ENCODE results near the gene TEK. TPM values are rescaled to one million over a fixed set of nuclear protein-coding genes. Genes with fewer than 3 reads are reported as not detected.

TEK gene
- total and polyA plus RNA-seq, 9 donors: 14.5 to 21.4 (median 18.9) TPM

DNA sequence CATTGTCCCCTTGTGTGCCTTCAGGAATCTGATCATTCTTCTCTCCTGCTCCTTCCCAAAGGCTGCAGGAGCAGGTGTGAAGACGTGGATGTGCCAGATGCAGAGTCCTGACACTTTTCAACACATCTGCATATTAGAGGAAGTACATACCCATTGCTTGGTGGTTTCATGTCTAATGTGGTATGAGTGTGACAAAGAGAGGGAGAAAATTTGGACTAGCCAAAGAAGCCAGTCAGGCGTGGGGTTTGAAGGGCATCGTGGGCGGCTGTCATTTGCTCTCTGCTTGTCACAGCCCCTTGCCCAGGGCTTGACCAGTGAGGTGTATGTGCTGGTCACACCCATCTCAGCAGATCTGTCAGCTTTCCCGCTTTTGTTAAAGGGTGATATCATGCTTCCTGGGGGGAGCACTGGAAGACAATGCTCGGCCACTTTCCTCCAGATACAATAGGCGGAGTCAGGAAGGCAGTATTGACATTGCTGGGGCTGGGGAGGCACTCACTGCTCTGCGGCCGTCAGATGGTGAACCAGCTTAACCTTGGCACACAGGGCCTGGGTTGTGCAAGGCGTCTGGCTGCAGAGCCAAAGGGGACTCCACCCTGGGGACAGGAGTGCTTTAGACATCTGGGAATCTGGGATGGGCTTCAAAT lies 8.6 kb downstream of the TEK start:
- H3K4me3 ChIP-seq (ENCODE audit: low read length): no peak overlapping the region
- DNase-seq: peak; percentile 67
- no peaks in the 10 kb centered on the region for H3K9me3 ChIP-seq (replicated peaks; ENCODE audit: control insufficient read depth, low read depth, low read length)
- no peaks in the 10 kb centered on the region for H3K36me3 ChIP-seq (ENCODE audit: control insufficient read depth, insufficient read depth, low read length)
- H3K27ac ChIP-seq (ENCODE audit: low read length): peak overlapping the region; percentile 60
- WGBS (ENCODE audit: insufficient coverage): 67% methylated on average over 4 of the region's 10 CpGs
- no peaks in the 10 kb centered on the region for H3K27me3 ChIP-seq (ENCODE audit: control insufficient read depth, insufficient read depth, low read length)
- peaks cover 9% of the 10 kb centered on the region for H3K4me1 ChIP-seq (ENCODE audit: control insufficient read depth, insufficient read depth, low read length)

DNA sequence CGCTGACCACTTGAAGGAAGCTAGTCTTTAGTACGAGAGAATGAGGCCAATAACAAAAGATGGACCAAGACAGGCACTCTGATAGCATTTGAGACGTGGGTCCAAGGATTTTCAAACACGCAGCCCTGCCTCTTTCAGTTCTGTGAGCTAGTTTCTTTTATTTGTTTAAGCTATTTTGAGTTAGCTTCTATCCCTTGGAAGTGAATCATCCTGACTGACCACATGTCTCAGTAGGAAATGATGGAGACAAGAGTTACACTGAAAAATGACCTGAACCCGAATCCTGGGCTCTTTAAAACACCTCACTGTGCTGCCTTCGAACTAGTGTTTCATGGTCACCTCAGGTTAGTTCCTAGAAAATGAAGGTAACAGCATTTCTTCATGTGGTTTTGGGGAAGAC lies 9.9 kb downstream of the TEK start:
- Histone ChIP-seq H3K9me3 (replicated peaks; ENCODE audit: control insufficient read depth, low read depth, low read length) (no peaks in the 10 kb centered on the region), H3K4me1 (ENCODE audit: control insufficient read depth, insufficient read depth, low read length) (peaks cover 13% of the 10 kb centered on the region), H3K27me3 (ENCODE audit: control insufficient read depth, insufficient read depth, low read length) (no peaks in the 10 kb centered on the region), H3K36me3 (ENCODE audit: control insufficient read depth, insufficient read depth, low read length) (no peaks in the 10 kb centered on the region), H3K27ac (ENCODE audit: low read length) (peak overlapping the region; percentile 29), H3K4me3 (ENCODE audit: low read length) (no peak overlapping the region)
- DNase-seq: no peak
- WGBS (ENCODE audit: insufficient coverage): 97% methylated on average over 4 of the region's 6 CpGs

DNA sequence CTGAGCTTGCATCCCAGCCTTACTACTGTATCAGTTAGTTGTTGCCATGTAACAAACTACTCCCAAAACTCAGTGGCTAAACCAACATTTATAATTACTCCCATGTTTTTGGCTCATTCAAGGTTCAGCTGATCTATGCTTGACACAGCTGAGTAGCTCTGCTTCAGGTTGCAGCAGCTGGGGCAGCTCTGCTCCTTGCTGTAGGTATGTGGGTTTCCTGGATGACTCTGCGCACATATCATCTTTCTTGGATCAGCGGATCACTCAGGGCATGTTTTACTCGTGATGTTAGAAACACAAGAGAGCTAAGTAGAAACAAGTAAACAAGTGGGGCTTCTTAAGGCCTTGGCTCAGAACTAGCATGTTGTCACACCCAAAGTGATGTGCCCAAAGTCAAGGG lies 15.1 kb downstream of the TEK start:
- 20% methylated on average over 1 of the region's 3 CpGs for WGBS (ENCODE audit: insufficient coverage)
- peak overlapping the region; percentile 85 for H3K27ac ChIP-seq (ENCODE audit: low read length)
- H3K36me3 ChIP-seq (ENCODE audit: control insufficient read depth, insufficient read depth, low read length): no peaks in the 10 kb centered on the region
- H3K4me3 ChIP-seq (ENCODE audit: low read length): no peak overlapping the region
- H3K27me3 ChIP-seq (ENCODE audit: control insufficient read depth, insufficient read depth, low read length): no peaks in the 10 kb centered on the region
- H3K9me3 ChIP-seq (replicated peaks; ENCODE audit: control insufficient read depth, low read depth, low read length): peaks cover 2% of the 10 kb centered on the region
- peaks cover 28% of the 10 kb centered on the region for H3K4me1 ChIP-seq (ENCODE audit: control insufficient read depth, insufficient read depth, low read length)
- peak; percentile 64 for DNase-seq

DNA sequence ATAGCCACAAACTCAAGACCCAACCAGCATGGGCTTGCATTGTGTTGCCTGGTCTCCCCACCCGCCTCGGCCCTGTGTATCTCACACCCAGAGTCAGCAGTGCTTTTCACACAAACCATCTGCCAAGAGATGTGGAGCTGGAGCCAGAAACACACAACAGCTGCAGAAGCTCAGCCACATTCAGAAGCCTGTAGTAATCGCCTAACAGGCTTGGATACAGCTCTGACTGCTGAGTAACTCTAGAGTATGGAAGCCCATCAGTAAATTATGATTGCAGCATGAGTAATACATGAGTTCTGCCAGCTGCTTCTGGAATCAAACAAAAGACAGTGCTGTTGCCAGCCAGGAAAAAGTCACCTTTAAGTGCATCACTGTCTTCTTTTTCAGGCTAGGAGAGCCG lies 16.0 kb downstream of the TEK start:
- peaks cover 2% of the 10 kb centered on the region for H3K9me3 ChIP-seq (replicated peaks; ENCODE audit: control insufficient read depth, low read depth, low read length)
- H3K4me3 ChIP-seq (ENCODE audit: low read length): no peak overlapping the region
- peaks cover 28% of the 10 kb centered on the region for H3K4me1 ChIP-seq (ENCODE audit: control insufficient read depth, insufficient read depth, low read length)
- 11% methylated on average over 4 of the region's 4 CpGs for WGBS (ENCODE audit: insufficient coverage)
- H3K27ac ChIP-seq (ENCODE audit: low read length): peak overlapping the region; percentile 85
- no peaks in the 10 kb centered on the region for H3K27me3 ChIP-seq (ENCODE audit: control insufficient read depth, insufficient read depth, low read length)
- H3K36me3 ChIP-seq (ENCODE audit: control insufficient read depth, insufficient read depth, low read length): no peaks in the 10 kb centered on the region
- DNase-seq: peak; percentile 99

DNA sequence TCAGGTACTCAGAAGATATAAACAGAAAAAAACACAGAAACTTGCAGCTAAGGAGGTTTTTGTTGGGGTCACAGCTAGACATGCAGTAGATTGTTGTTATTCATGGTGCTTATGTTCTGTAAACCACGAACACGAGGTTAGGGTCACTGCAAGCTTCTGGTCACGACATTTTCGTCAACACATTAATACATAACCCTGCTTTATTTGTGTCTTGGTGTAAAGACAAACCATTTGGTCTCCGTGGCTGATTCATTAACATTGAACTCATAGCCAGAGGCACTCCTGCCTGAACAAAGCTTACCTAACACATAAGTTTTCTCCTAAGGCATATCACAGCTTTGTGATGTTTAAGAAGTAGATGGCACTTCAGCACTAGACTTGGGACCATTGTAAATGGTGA lies 16.9 kb downstream of the TEK start:
- H3K4me1 ChIP-seq (ENCODE audit: control insufficient read depth, insufficient read depth, low read length): peaks cover 28% of the 10 kb centered on the region
- H3K27me3 ChIP-seq (ENCODE audit: control insufficient read depth, insufficient read depth, low read length): no peaks in the 10 kb centered on the region
- DNase-seq: no peak
- H3K27ac ChIP-seq (ENCODE audit: low read length): peak overlapping the region; percentile 85
- H3K36me3 ChIP-seq (ENCODE audit: control insufficient read depth, insufficient read depth, low read length): no peaks in the 10 kb centered on the region
- H3K9me3 ChIP-seq (replicated peaks; ENCODE audit: control insufficient read depth, low read depth, low read length): peaks cover 2% of the 10 kb centered on the region
- no peak overlapping the region for H3K4me3 ChIP-seq (ENCODE audit: low read length)
- no CpG with 5 or more reads among the region's 5 CpGs for WGBS (ENCODE audit: insufficient coverage)

DNA sequence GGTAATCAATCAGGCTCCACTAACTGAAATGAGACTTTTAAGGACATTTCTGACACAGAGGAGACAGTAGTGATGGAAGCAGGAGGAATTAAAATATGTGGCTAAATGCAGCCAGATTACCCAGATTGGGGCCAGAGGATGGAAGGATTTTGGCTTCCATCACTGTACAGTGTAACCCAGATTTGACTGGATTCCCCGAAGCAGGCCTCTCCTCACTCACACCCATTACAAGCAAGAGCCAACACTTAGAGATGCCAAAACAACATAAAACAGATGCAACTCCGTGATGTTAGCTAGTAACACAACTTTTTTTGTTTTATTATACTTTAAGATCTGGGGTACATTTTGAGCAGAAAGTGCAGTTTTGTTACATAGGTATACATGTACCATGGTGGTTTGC lies 17.6 kb downstream of the TEK start:
- Histone ChIP-seq H3K4me1 (ENCODE audit: control insufficient read depth, insufficient read depth, low read length) (peaks cover 28% of the 10 kb centered on the region), H3K9me3 (replicated peaks; ENCODE audit: control insufficient read depth, low read depth, low read length) (peaks cover 2% of the 10 kb centered on the region), H3K27me3 (ENCODE audit: control insufficient read depth, insufficient read depth, low read length) (no peaks in the 10 kb centered on the region), H3K36me3 (ENCODE audit: control insufficient read depth, insufficient read depth, low read length) (no peaks in the 10 kb centered on the region), H3K27ac (ENCODE audit: low read length) (peak overlapping the region; percentile 74), H3K4me3 (ENCODE audit: low read length) (no peak overlapping the region)
- no CpG with 5 or more reads among the region's 2 CpGs for WGBS (ENCODE audit: insufficient coverage)
- DNase-seq: peak; percentile 95

DNA sequence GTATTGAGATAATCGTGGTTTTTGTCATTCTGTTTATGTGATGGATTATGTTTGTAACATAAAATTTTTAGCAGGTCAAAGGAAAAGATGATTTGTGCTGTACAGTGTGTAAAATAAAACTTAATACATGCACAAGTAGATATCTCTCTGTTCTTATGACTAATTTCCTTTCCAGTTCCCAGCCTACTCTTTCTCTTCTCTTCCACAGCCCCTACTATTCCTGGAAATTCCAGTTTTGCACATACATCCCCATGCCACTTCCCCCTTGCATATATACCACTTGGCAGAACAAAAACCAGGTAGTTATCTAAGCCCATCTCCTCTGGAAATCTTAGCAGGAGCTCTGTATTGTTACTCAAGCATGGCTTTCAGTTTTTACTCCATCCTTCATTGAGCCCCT lies 20.2 kb downstream of the TEK start:
- no peaks in the 10 kb centered on the region for H3K36me3 ChIP-seq (ENCODE audit: control insufficient read depth, insufficient read depth, low read length)
- H3K27me3 ChIP-seq (ENCODE audit: control insufficient read depth, insufficient read depth, low read length): no peaks in the 10 kb centered on the region
- H3K4me3 ChIP-seq (ENCODE audit: low read length): no peak overlapping the region
- no peak overlapping the region for H3K27ac ChIP-seq (ENCODE audit: low read length)
- no CpG with 5 or more reads among the region's 1 CpG for WGBS (ENCODE audit: insufficient coverage)
- H3K4me1 ChIP-seq (ENCODE audit: control insufficient read depth, insufficient read depth, low read length): peaks cover 20% of the 10 kb centered on the region
- H3K9me3 ChIP-seq (replicated peaks; ENCODE audit: control insufficient read depth, low read depth, low read length): no peaks in the 10 kb centered on the region
- DNase-seq: no peak

DNA sequence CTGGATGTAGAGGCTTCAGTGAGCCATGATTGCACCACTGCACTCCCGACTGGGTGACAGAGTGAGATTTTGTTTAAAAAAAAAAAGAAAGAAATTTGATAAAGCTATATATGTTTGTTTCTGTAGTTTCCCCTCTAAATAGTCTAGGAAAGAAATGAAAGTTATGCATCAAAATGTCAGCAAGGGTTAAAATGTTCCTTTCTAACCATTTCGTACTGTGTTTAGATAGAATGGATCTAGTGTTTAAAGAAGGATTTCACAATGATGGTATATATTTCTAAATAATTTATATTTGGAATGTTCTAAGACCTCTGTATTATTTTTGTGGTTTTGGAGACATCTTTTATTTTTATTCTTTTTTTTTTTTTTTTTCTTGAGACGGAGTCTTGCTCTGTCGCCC lies 22.7 kb downstream of the TEK start:
- DNase-seq: no peak
- H3K4me1 ChIP-seq (ENCODE audit: control insufficient read depth, insufficient read depth, low read length): peaks cover under 1% of the 10 kb centered on the region

DNA sequence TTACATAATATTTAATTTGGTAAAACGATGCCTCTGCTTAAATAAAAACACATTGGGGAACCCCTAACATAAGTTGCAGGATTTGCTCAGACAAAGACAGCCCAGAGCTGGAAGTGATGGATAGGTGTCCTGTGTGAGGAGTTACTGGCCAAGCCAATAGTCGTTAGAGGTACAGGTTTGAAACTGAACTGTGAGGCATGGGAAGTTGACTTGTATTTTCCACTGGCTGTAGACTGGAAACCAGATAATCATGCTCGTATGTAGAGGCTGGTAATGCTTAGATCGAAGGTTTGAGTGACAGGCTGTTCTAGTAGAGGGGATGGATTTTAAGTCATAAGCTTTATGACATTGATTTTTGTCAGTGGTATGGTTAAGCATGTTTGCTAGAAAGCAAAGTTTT lies 24.8 kb downstream of the TEK start:
- Histone ChIP-seq H3K4me3 (ENCODE audit: low read length) (no peak overlapping the region), H3K4me1 (ENCODE audit: control insufficient read depth, insufficient read depth, low read length) (no peaks in the 10 kb centered on the region), H3K9me3 (replicated peaks; ENCODE audit: control insufficient read depth, low read depth, low read length) (no peaks in the 10 kb centered on the region), H3K36me3 (ENCODE audit: control insufficient read depth, insufficient read depth, low read length) (no peaks in the 10 kb centered on the region), H3K27ac (ENCODE audit: low read length) (no peak overlapping the region), H3K27me3 (ENCODE audit: control insufficient read depth, insufficient read depth, low read length) (no peaks in the 10 kb centered on the region)
- DNase-seq: no peak
- 91% methylated on average over 3 of the region's 4 CpGs for WGBS (ENCODE audit: insufficient coverage)

More for the DNA sequence above, 22.7 kb downstream of the TEK start:
- no peak overlapping the region for H3K4me3 ChIP-seq (ENCODE audit: low read length)
- no peaks in the 10 kb centered on the region for H3K27me3 ChIP-seq (ENCODE audit: control insufficient read depth, insufficient read depth, low read length)
- H3K9me3 ChIP-seq (replicated peaks; ENCODE audit: control insufficient read depth, low read depth, low read length): no peaks in the 10 kb centered on the region
- no peak overlapping the region for H3K27ac ChIP-seq (ENCODE audit: low read length)
- WGBS (ENCODE audit: insufficient coverage): no CpG with 5 or more reads among the region's 4 CpGs
- no peaks in the 10 kb centered on the region for H3K36me3 ChIP-seq (ENCODE audit: control insufficient read depth, insufficient read depth, low read length)

DNA sequence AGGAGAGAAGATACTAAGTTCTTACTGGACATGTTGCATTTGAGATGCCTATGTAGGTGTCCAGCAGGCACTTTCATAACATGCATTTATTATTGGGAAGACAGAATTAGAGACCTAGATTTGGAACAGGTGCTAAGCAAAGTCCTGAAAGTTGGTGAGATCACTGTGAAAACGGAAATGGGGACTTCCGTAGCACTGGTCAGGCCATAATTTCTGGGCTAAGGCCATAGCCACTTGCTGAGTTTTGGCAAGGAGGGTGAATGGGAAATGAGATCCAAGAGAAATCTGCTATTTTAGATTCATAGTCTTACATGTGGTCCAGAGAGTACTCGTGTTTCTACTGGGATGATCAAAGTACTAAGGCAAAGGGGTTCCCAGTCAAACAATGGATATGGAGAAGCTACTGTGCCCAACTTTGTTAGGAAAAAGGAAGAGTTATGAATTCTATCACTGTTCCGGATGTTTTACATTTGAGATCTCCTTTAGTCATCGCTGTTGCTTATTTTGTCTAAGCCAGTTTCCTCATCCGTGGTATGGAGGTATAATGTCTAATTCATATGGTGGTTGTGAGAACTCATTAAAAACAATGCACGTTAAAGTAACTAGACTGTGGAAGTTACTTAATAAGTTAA lies 33.4 kb downstream of the TEK start:
- no peaks in the 10 kb centered on the region for H3K9me3 ChIP-seq (replicated peaks; ENCODE audit: control insufficient read depth, low read depth, low read length)
- peak; percentile 39 for DNase-seq
- no peaks in the 10 kb centered on the region for H3K27me3 ChIP-seq (ENCODE audit: control insufficient read depth, insufficient read depth, low read length)
- no peak overlapping the region for H3K27ac ChIP-seq (ENCODE audit: low read length)
- peaks cover 6% of the 10 kb centered on the region for H3K4me1 ChIP-seq (ENCODE audit: control insufficient read depth, insufficient read depth, low read length)
- WGBS (ENCODE audit: insufficient coverage): 51% methylated on average over 5 of the region's 7 CpGs
- H3K36me3 ChIP-seq (ENCODE audit: control insufficient read depth, insufficient read depth, low read length): no peaks in the 10 kb centered on the region
- H3K4me3 ChIP-seq (ENCODE audit: low read length): no peak overlapping the region

All from muscle of leg (tissue), 11 donors.